Measurements from ENCODE around the gene HCK. TPM values are rescaled to one million over a fixed set of nuclear protein-coding genes. Genes with fewer than 3 reads are reported as not detected.

Gene HCK
- total RNA-seq, 1 donor from 2014 or later: not detected

GRCh38 chr20:32062776-32063170, 10.7 kb downstream of the HCK start:
- DNase-seq (ENCODE audit: extremely low spot score, unreplicated experiment): no peak
- no peaks in the 10 kb centered on the region for H3K9me3 Mint-ChIP-seq (ENCODE audit: unreplicated experiment)
- H3K4me1 Mint-ChIP-seq (ENCODE audit: unreplicated experiment): peaks cover 7% of the 10 kb centered on the region
- H3K27ac Mint-ChIP-seq (ENCODE audit: unreplicated experiment): no peak overlapping the region
- peaks cover 46% of the 10 kb centered on the region for H3K27me3 Mint-ChIP-seq (ENCODE audit: unreplicated experiment)
- H3K36me3 Mint-ChIP-seq (ENCODE audit: unreplicated experiment): no peaks in the 10 kb centered on the region
- TF ChIP-seq CTCF (IDR thresholded peaks at IDR 0.05): no peak
- no peak overlapping the region for H3K4me3 Mint-ChIP-seq (ENCODE audit: unreplicated experiment)

- Mint-ChIP-seq H3K36me3 (ENCODE audit: unreplicated experiment) (no peaks in the 10 kb centered on the region), H3K4me3 (ENCODE audit: unreplicated experiment) (no peak overlapping the region), H3K4me1 (ENCODE audit: unreplicated experiment) (peaks cover 7% of the 10 kb centered on the region), H3K27me3 (ENCODE audit: unreplicated experiment) (peaks cover 37% of the 10 kb centered on the region), H3K9me3 (ENCODE audit: unreplicated experiment) (no peaks in the 10 kb centered on the region), H3K27ac (ENCODE audit: unreplicated experiment) (no peak overlapping the region)
- TF ChIP-seq CTCF (IDR thresholded peaks at IDR 0.05): no peak
- DNase-seq (ENCODE audit: extremely low spot score, unreplicated experiment): no peak
These were observed 11.7 kb downstream of the HCK start for GRCh38 chr20:32063695-32064094.

- peaks cover 28% of the 10 kb centered on the region for H3K27me3 Mint-ChIP-seq (ENCODE audit: unreplicated experiment)
- TF ChIP-seq CTCF (IDR thresholded peaks at IDR 0.05): no peak
- DNase-seq (ENCODE audit: extremely low spot score, unreplicated experiment): no peak
- no peaks in the 10 kb centered on the region for H3K36me3 Mint-ChIP-seq (ENCODE audit: unreplicated experiment)
- no peak overlapping the region for H3K27ac Mint-ChIP-seq (ENCODE audit: unreplicated experiment)
- peaks cover 7% of the 10 kb centered on the region for H3K4me1 Mint-ChIP-seq (ENCODE audit: unreplicated experiment)
- H3K4me3 Mint-ChIP-seq (ENCODE audit: unreplicated experiment): no peak overlapping the region
- H3K9me3 Mint-ChIP-seq (ENCODE audit: unreplicated experiment): no peaks in the 10 kb centered on the region
These were observed 12.6 kb downstream of the HCK start for GRCh38 chr20:32064667-32065066.

- no peaks in the 10 kb centered on the region for H3K9me3 Mint-ChIP-seq (ENCODE audit: unreplicated experiment)
- no peak overlapping the region for H3K27ac Mint-ChIP-seq (ENCODE audit: unreplicated experiment)
- H3K4me1 Mint-ChIP-seq (ENCODE audit: unreplicated experiment): peaks cover 7% of the 10 kb centered on the region
- DNase-seq (ENCODE audit: extremely low spot score, unreplicated experiment): no peak
- H3K36me3 Mint-ChIP-seq (ENCODE audit: unreplicated experiment): no peaks in the 10 kb centered on the region
- TF ChIP-seq CTCF (IDR thresholded peaks at IDR 0.05): no peak
- peaks cover 13% of the 10 kb centered on the region for H3K27me3 Mint-ChIP-seq (ENCODE audit: unreplicated experiment)
- H3K4me3 Mint-ChIP-seq (ENCODE audit: unreplicated experiment): no peak overlapping the region
These were observed 15.3 kb downstream of the HCK start for GRCh38 chr20:32067234-32067821.

- H3K4me3 Mint-ChIP-seq (ENCODE audit: unreplicated experiment): no peak overlapping the region
- peaks cover 7% of the 10 kb centered on the region for H3K4me1 Mint-ChIP-seq (ENCODE audit: unreplicated experiment)
These were observed 16.1 kb downstream of the HCK start for GRCh38 chr20:32068174-32068573.

More at GRCh38 chr20:32068174-32068573, 16.1 kb downstream of the HCK start:
- Mint-ChIP-seq H3K36me3 (ENCODE audit: unreplicated experiment) (no peaks in the 10 kb centered on the region), H3K9me3 (ENCODE audit: unreplicated experiment) (no peaks in the 10 kb centered on the region), H3K27me3 (ENCODE audit: unreplicated experiment) (peaks cover 6% of the 10 kb centered on the region), H3K27ac (ENCODE audit: unreplicated experiment) (no peak overlapping the region)
- DNase-seq (ENCODE audit: extremely low spot score, unreplicated experiment): no peak
- no peak for TF ChIP-seq CTCF (IDR thresholded peaks at IDR 0.05)
